ENCODE results near the gene IQUB. TPM values are rescaled to one million over a fixed set of nuclear protein-coding genes. Genes with fewer than 3 reads are reported as not detected.
"Not testable (repeated sequence)": the region's sequence is repeated elsewhere in the genome, so short reads cannot be mapped to it uniquely, and the experiment has no call there.

The IQUB gene
- total RNA-seq, 2 donors from 2014 or later: 0.51 to 0.85 TPM

- H3K27me3 ChIP-seq: no peaks in the 10 kb centered on the region
- H3K36me3 ChIP-seq: no peaks in the 10 kb centered on the region
- peak overlapping the region; percentile 19 to 92 for H3K27ac ChIP-seq
- TF ChIP-seq, protein P1, sequence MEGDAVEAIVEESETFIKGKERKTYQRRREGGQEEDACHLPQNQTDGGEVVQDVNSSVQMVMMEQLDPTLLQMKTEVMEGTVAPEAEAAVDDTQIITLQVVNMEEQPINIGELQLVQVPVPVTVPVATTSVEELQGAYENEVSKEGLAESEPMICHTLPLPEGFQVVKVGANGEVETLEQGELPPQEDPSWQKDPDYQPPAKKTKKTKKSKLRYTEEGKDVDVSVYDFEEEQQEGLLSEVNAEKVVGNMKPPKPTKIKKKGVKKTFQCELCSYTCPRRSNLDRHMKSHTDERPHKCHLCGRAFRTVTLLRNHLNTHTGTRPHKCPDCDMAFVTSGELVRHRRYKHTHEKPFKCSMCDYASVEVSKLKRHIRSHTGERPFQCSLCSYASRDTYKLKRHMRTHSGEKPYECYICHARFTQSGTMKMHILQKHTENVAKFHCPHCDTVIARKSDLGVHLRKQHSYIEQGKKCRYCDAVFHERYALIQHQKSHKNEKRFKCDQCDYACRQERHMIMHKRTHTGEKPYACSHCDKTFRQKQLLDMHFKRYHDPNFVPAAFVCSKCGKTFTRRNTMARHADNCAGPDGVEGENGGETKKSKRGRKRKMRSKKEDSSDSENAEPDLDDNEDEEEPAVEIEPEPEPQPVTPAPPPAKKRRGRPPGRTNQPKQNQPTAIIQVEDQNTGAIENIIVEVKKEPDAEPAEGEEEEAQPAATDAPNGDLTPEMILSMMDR (IDR thresholded peaks at IDR 0.05): no peak
- no peaks in the 10 kb centered on the region for H3K9me3 ChIP-seq
- H3K4me3 ChIP-seq: peak overlapping the region in 1 of 2 donors; percentile 17
- DNase-seq (ENCODE audit: low spot score): no peak
- peaks cover 0 to 41% of the 10 kb centered on the region in 2 donors for H3K4me1 ChIP-seq
Observed at GRCh38 chr7:123555484-123555883, 21.1 kb upstream of the IQUB start.

DNA sequence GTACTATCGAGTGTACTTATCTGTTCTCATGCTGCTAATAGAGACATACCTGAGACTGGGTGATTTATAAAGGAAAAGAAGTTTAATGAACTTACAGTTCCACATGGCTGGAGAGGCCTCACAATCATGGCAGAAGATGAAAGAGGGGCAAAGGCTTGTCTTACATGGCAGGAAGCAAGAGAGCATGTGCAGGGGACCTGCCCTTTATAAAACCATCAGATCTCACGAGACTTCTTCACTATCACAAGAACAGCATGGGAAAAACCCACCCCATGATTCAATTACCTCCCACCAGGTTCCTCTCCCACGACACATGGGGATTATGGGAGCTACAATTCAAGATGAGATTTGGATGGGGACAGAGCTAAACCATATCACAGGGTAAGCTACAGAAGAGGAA lies 18.8 kb upstream of the IQUB start:
- H3K4me3 ChIP-seq: no peak overlapping the region

DNA sequence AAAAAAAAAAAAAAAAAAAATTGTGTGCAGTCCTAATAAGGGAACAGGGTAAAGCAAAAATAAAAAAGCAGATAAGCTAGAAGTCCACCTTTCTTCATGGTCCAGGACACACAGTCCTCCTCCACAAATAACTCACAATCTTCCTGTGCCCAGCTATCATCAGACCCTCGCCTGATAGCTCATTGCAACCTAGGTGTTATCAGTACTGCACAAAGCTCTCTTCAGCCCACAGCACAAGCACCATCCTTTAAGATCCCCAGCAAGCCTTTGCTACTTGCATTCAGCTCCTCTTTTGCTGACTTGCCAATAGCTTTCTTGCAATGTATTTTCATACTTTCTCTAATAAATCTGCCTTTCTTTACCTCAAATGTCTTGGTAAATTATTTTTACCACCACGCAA lies 18.2 kb upstream of the IQUB start:
- H3K27ac ChIP-seq: peak overlapping the region; percentile 35 to 57
- peaks cover 11% of the 10 kb centered on the region for H3K36me3 ChIP-seq
- peaks cover 0 to 49% of the 10 kb centered on the region in 2 donors for H3K4me1 ChIP-seq
- H3K4me3 ChIP-seq: no peak overlapping the region
- no peaks in the 10 kb centered on the region for H3K27me3 ChIP-seq
- TF ChIP-seq, protein P1 (IDR thresholded peaks at IDR 0.05): no peak
- DNase-seq (ENCODE audit: low spot score): no peak
- no peaks in the 10 kb centered on the region for H3K9me3 ChIP-seq

More for the DNA sequence above, 18.8 kb upstream of the IQUB start:
- Histone ChIP-seq H3K36me3 (peaks cover 11% of the 10 kb centered on the region), H3K27ac (peak overlapping the region; percentile 35 to 57), H3K9me3 (no peaks in the 10 kb centered on the region), H3K27me3 (no peaks in the 10 kb centered on the region), H3K4me1 (peaks cover 0 to 48% of the 10 kb centered on the region in 2 donors)
- TF ChIP-seq, protein P1 (IDR thresholded peaks at IDR 0.05): no peak
- DNase-seq (ENCODE audit: low spot score): no peak

- Histone ChIP-seq H3K27ac (peak overlapping the region in 1 of 2 donors; percentile 57), H3K4me1 (peaks cover 0 to 49% of the 10 kb centered on the region in 2 donors), H3K36me3 (peaks cover 11% of the 10 kb centered on the region)
- H3K4me3 ChIP-seq; H3K9me3 ChIP-seq; H3K27me3 ChIP-seq; DNase-seq (ENCODE audit: low spot score): not testable (repeated sequence)
Observed at GRCh38 chr7:123552134-123552533, 17.7 kb upstream of the IQUB start.

- Histone ChIP-seq H3K27ac (no peak overlapping the region), H3K4me3 (no peak overlapping the region), H3K9me3 (no peaks in the 10 kb centered on the region), H3K4me1 (peaks cover 0 to 17% of the 10 kb centered on the region in 2 donors), H3K36me3 (peaks cover 11% of the 10 kb centered on the region), H3K27me3 (no peaks in the 10 kb centered on the region)
- no peak for DNase-seq (ENCODE audit: low spot score)
- TF ChIP-seq, protein P1 (IDR thresholded peaks at IDR 0.05): no peak
Observed at GRCh38 chr7:123548406-123548805, 14.0 kb upstream of the IQUB start.

- DNase-seq (ENCODE audit: low spot score): no peak
- H3K27me3 ChIP-seq: no peaks in the 10 kb centered on the region
- no peaks in the 10 kb centered on the region for H3K9me3 ChIP-seq
- TF ChIP-seq, protein P1 (IDR thresholded peaks at IDR 0.05): no peak
- peaks cover 0 to 6% of the 10 kb centered on the region in 2 donors for H3K4me1 ChIP-seq
- H3K4me3 ChIP-seq: no peak overlapping the region
- H3K36me3 ChIP-seq: no peaks in the 10 kb centered on the region
- H3K27ac ChIP-seq: no peak overlapping the region
Observed at GRCh38 chr7:123539871-123540270, 5.5 kb upstream of the IQUB start.

Data from right atrium auricular region (tissue), 2 donors.